HUES6 (cell line): ENCODE data around the gene FLNB.

Experiments used
- H3K27ac ChIP-seq: 2 replicates; pipeline ENCODE4 v1.7.0; 2013; ENCODE audit warnings: low read depth, mild to moderate bottlenecking, low read length, inconsistent platforms
- H3K27me3 ChIP-seq: 2 replicates; pipeline ENCODE4 v1.6.1; 2013; ENCODE audit warnings: low read length; ENCODE audit not compliant: control insufficient read depth, insufficient read depth
- H3K36me3 ChIP-seq: 2 replicates; pipeline ENCODE4 v1.6.1; 2013; ENCODE audit warnings: low read length; ENCODE audit not compliant: control insufficient read depth, insufficient read depth
- H3K4me1 ChIP-seq: 2 replicates; pipeline ENCODE4 v1.6.1; 2013; ENCODE audit warnings: low read length; ENCODE audit not compliant: control insufficient read depth, insufficient read depth
- H3K4me3 ChIP-seq: 2 replicates; pipeline ENCODE4 v1.5.1; 2013; ENCODE audit warnings: low read depth, low read length
- H3K9ac ChIP-seq: one replicate; pipeline ENCODE4 v1.6.1; 2013; ENCODE audit warnings: mild to moderate bottlenecking, low read length
- H3K9me3 ChIP-seq: 2 replicates; pipeline ENCODE4 v1.6.1; 2013; ENCODE audit warnings: low read depth, low read length; ENCODE audit not compliant: control insufficient read depth, insufficient read depth

FLNB gene

GRCh38 chr3:57966829-57967228 lies 41.4 kb upstream of the FLNB start:
- Histone ChIP-seq H3K4me1 (peaks cover 14% of the 10 kb centered on the region), H3K27me3 (no peaks in the 10 kb centered on the region), H3K36me3 (no peaks in the 10 kb centered on the region), H3K9ac (no peak overlapping the region), H3K9me3 (no peaks in the 10 kb centered on the region), H3K4me3 (no peak overlapping the region), H3K27ac (no peak overlapping the region)

- no peaks in the 10 kb centered on the region for H3K27me3 ChIP-seq
- H3K27ac ChIP-seq: no peak overlapping the region
- H3K36me3 ChIP-seq: no peaks in the 10 kb centered on the region
- no peak overlapping the region for H3K9ac ChIP-seq
- H3K9me3 ChIP-seq: no peaks in the 10 kb centered on the region
- peaks cover 21% of the 10 kb centered on the region for H3K4me1 ChIP-seq
- no peak overlapping the region for H3K4me3 ChIP-seq
These were observed 40.6 kb upstream of the FLNB start for GRCh38 chr3:57967590-57967989.

GRCh38 chr3:57968501-57968900 lies 39.7 kb upstream of the FLNB start:
- Histone ChIP-seq H3K4me1 (peaks cover 27% of the 10 kb centered on the region), H3K36me3 (no peaks in the 10 kb centered on the region), H3K4me3 (no peak overlapping the region), H3K27ac (no peak overlapping the region), H3K9ac (no peak overlapping the region), H3K9me3 (no peaks in the 10 kb centered on the region), H3K27me3 (no peaks in the 10 kb centered on the region)

GRCh38 chr3:57971975-57972374 lies 36.2 kb upstream of the FLNB start:
- H3K36me3 ChIP-seq: no peaks in the 10 kb centered on the region
- peak overlapping the region; percentile 15 for H3K9ac ChIP-seq
- no peaks in the 10 kb centered on the region for H3K27me3 ChIP-seq
- no peaks in the 10 kb centered on the region for H3K9me3 ChIP-seq
- no peak overlapping the region for H3K27ac ChIP-seq
- peaks cover 34% of the 10 kb centered on the region for H3K4me1 ChIP-seq
- no peak overlapping the region for H3K4me3 ChIP-seq

- Histone ChIP-seq H3K4me1 (peaks cover 34% of the 10 kb centered on the region), H3K36me3 (no peaks in the 10 kb centered on the region), H3K9ac (peak overlapping the region; percentile 3), H3K9me3 (no peaks in the 10 kb centered on the region), H3K27me3 (no peaks in the 10 kb centered on the region), H3K27ac (0 out of 2 replicates have a peak overlapping the region, but pooled peaks have one; percentile 1), H3K4me3 (no peak overlapping the region)
These were observed 35.6 kb upstream of the FLNB start for GRCh38 chr3:57972531-57973111.

GRCh38 chr3:57973715-57974477 lies 34.3 kb upstream of the FLNB start:
- Histone ChIP-seq H3K9ac (no peak overlapping the region), H3K4me1 (peaks cover 34% of the 10 kb centered on the region), H3K9me3 (no peaks in the 10 kb centered on the region), H3K4me3 (no peak overlapping the region), H3K27me3 (no peaks in the 10 kb centered on the region), H3K27ac (no peak overlapping the region), H3K36me3 (no peaks in the 10 kb centered on the region)

GRCh38 chr3:57974796-57975388 lies 33.3 kb upstream of the FLNB start:
- no peaks in the 10 kb centered on the region for H3K27me3 ChIP-seq
- H3K9ac ChIP-seq: no peak overlapping the region
- H3K4me1 ChIP-seq: peaks cover 26% of the 10 kb centered on the region
- H3K4me3 ChIP-seq: no peak overlapping the region
- no peak overlapping the region for H3K27ac ChIP-seq
- H3K36me3 ChIP-seq: no peaks in the 10 kb centered on the region
- no peaks in the 10 kb centered on the region for H3K9me3 ChIP-seq

GRCh38 chr3:57977818-57978235 lies 30.4 kb upstream of the FLNB start:
- Histone ChIP-seq H3K27ac (no peak overlapping the region), H3K4me1 (peaks cover 10% of the 10 kb centered on the region; the same call in 1 of the 2 replicates), H3K27me3 (no peaks in the 10 kb centered on the region), H3K9me3 (no peaks in the 10 kb centered on the region), H3K4me3 (no peak overlapping the region), H3K9ac (no peak overlapping the region), H3K36me3 (no peaks in the 10 kb centered on the region)

- Histone ChIP-seq H3K36me3 (no peaks in the 10 kb centered on the region), H3K4me3 (no peak overlapping the region), H3K9me3 (no peaks in the 10 kb centered on the region), H3K9ac (no peak overlapping the region), H3K4me1 (peaks cover 7% of the 10 kb centered on the region; the same call in 1 of the 2 replicates), H3K27ac (no peak overlapping the region), H3K27me3 (no peaks in the 10 kb centered on the region)
These were observed 29.9 kb upstream of the FLNB start for GRCh38 chr3:57978316-57978715.

- Histone ChIP-seq H3K4me3 (no peak overlapping the region), H3K9me3 (no peaks in the 10 kb centered on the region), H3K27me3 (no peaks in the 10 kb centered on the region), H3K9ac (no peak overlapping the region), H3K27ac (no peak overlapping the region), H3K4me1 (peaks cover 12% of the 10 kb centered on the region; the same call in 1 of the 2 replicates), H3K36me3 (no peaks in the 10 kb centered on the region)
These were observed 27.8 kb upstream of the FLNB start for GRCh38 chr3:57980416-57980815.

- H3K4me3 ChIP-seq: no peak overlapping the region
- no peaks in the 10 kb centered on the region for H3K9me3 ChIP-seq
- peaks cover 12% of the 10 kb centered on the region; the same call in 1 of the 2 replicates for H3K4me1 ChIP-seq
- no peak overlapping the region for H3K9ac ChIP-seq
- H3K36me3 ChIP-seq: no peaks in the 10 kb centered on the region
- no peak overlapping the region for H3K27ac ChIP-seq
- H3K27me3 ChIP-seq: no peaks in the 10 kb centered on the region
These were observed 26.6 kb upstream of the FLNB start for GRCh38 chr3:57981483-57982087.
